Measurements from ENCODE around the gene WSCD2.
"Not testable (repeated sequence)": the region's sequence is repeated elsewhere in the genome, so short reads cannot be mapped to it uniquely, and the experiment has no call there.

WSCD2 gene

GRCh38 chr12:108198043-108198442 lies 69.0 kb downstream of the WSCD2 start:
- no peak for DNase-seq (ENCODE audit: low spot score)

GRCh38 chr12:108199106-108199505 lies 70.0 kb downstream of the WSCD2 start:
- DNase-seq (ENCODE audit: low spot score) = no peak

DNA sequence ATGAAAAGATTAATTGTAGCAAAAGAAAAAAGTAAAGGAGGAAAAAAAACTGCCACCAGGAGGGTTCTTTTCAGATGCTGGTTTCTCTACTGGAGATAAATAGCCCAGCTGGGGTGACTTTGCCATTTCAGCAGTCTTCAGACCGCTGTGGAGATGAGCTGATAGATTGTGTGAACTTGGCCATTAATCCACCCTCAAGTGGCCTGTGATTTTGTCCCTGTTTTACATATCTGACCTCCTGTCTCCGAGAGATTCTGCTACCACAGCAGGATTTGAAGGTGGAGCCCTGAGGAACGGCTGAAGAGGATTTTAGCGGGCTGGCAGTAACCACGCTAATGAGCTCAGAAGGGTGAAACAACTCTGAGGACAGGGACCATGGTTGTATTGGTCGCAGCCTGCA lies 72.7 kb downstream of the WSCD2 start:
- DNase-seq (ENCODE audit: low spot score) = no peak

DNA sequence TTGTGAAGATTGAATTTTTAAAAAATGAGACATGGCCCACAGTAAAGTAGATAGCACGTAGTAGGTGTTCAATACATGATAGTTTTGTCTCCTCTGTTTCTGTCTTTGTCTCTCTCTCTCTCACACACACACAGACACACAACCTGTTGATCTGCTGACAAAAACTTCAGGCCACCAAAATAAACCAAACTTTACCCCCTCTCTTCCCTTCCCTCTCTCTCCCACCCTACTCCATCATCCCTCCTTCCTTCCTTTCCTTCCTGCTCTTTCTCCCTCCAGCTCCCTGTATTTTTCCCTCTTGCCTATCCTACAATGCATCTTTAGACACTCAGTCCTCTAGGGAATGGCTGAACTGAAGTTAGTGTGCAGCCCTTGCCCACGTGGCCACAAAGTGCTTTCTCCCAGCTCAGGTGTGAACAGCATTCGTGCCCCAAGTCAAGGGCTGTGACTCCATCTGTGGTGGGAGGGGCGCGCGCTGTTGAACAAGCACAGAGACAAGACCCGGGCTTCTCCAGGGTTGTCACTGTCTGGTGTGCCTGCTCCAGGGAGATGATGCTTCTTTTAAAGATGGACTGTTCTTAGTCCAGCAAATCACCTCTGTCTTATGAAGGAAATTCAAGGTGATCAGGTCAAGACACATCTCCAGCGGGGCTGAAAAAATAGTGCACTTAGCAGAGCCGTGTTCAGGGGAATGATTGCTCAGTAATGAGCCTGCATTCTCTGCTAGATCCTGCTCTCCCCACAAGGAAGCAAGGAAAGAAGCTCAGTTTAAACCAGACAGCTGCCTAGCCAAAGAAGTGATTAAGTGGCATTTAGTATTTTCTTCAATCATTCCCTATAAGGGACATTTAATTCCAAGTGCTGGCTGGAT lies 75.3 kb downstream of the WSCD2 start:
- DNase-seq (ENCODE audit: low spot score) = no peak

DNA sequence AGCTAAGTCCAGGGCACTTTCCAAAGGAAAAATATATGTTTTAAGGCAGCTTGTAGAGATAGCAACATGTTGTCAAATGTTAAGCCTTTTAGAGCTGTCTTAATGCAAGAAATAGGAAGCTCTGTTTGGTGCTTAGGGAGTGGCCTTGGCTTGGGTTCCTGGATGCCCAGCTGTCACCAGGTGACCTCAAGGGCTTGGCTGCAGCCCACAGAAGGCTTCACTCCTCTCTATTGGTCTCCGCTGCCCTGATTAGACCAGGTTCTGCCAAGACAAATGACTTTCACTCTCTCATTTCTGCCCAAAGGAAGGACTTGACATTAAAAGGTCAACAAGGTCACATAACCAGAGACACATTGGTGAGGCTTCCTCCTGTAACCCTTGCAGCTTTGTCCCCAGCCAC lies 76.8 kb downstream of the WSCD2 start:
- DNase-seq (ENCODE audit: low spot score) = peak; percentile 71

- no peak for DNase-seq (ENCODE audit: low spot score)
Measured at GRCh38 chr12:108207791-108208730, 79.0 kb downstream of the WSCD2 start.

- no peak for DNase-seq (ENCODE audit: low spot score)
Measured at GRCh38 chr12:108210001-108210400, 80.9 kb downstream of the WSCD2 start.

DNA sequence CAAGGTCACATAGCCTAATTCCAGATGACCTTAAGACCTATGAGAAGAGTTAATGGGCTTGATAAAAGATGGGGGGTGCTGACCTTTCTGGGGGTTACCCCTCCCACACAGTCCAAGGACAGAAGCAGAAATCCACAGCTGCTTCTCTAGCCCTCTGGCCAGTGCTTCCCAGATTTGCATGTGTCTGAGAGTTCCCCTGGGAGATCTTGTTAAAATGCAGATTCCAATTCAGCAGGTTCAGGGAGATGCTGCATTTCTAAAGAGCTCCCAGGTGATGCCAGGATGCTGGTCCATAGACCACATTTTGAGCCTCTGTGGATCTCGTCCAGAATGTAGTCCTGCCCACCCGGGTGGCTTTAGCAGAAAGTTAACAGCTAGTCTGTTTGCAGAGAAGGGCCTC lies 82.1 kb downstream of the WSCD2 start:
- no peak for DNase-seq (ENCODE audit: low spot score)

GRCh38 chr12:108213871-108214445 lies 84.9 kb downstream of the WSCD2 start:
- DNase-seq (ENCODE audit: low spot score) = peak; percentile 75

GRCh38 chr12:108214486-108214885 lies 85.4 kb downstream of the WSCD2 start:
- DNase-seq (ENCODE audit: low spot score) = no peak

- DNase-seq (ENCODE audit: low spot score) = no peak
Measured at GRCh38 chr12:108215458-108215857, 86.4 kb downstream of the WSCD2 start.

DNA sequence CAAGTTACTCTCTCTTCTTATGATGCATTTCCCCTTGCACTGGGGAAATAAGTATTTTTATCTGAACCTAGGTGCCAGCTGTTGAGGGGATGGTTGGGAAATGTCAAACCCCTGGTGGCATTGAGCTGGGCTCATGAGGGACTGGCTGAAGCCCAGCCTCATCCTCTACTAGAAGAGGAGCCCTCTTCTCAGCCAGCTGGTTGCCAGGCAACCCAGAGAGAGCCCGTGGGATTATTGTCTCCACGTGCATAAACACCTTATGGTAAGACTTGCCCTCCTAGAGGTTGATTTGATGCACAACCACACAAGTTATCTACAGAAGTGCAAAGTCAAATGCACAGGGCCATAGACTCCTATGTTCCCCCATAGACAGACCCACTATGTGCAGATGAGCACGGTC lies 89.8 kb downstream of the WSCD2 start:
- DNase-seq (ENCODE audit: low spot score) = no peak

- not testable (repeated sequence) for DNase-seq (ENCODE audit: low spot score)
Measured at GRCh38 chr12:108225101-108225500, 96.0 kb downstream of the WSCD2 start.

GRCh38 chr12:108226866-108227265 lies 97.8 kb downstream of the WSCD2 start:
- DNase-seq (ENCODE audit: low spot score) = no peak

DNA sequence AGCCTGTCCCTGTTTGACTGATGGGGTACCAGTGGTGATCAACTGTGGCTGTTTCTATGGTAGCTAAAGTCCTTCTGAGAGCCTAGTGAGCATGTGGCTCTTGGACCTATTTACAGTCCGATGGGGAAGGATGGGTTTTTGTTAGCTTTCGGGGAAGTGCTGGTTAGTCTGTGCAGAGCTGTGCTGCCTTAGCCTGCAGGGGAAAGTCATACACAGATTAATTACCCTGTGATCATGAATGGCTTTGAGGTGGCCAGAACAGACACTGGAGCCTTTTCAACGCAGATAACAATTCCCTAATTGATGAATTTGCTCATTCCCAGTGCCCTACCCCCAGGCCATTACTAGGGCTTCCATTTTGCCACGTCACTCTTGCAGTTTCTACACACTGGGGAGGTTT lies 99.7 kb downstream of the WSCD2 start:
- DNase-seq (ENCODE audit: low spot score) = no peak

GRCh38 chr12:108231109-108231905 lies 102.2 kb downstream of the WSCD2 start:
- DNase-seq (ENCODE audit: low spot score) = no peak

- DNase-seq (ENCODE audit: low spot score) = no peak
Measured at GRCh38 chr12:108231909-108232434, 102.9 kb downstream of the WSCD2 start.

- DNase-seq (ENCODE audit: low spot score) = peak; percentile 91
Measured at GRCh38 chr12:108232565-108232964, 103.5 kb downstream of the WSCD2 start.

DNA sequence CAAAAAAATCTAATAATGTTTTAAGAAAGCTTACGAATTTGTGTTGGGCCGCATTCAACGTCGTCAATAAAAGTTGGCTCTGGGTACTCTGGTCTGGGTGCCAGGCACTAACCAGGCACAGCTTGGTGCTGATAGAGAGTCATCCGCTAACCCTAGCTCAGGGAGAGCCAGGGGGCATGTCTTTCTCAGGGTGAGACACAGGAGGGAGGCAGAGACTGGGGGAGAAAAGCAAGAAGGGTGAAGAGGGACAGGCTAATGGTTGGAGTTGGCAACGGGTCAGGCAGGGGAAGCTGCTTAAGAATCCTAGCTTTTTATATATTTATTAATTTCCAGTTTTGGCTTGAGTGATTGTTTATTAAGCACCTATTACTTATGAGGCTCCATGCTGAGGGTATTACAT lies 105.1 kb downstream of the WSCD2 start:
- DNase-seq (ENCODE audit: low spot score) = no peak

DNA sequence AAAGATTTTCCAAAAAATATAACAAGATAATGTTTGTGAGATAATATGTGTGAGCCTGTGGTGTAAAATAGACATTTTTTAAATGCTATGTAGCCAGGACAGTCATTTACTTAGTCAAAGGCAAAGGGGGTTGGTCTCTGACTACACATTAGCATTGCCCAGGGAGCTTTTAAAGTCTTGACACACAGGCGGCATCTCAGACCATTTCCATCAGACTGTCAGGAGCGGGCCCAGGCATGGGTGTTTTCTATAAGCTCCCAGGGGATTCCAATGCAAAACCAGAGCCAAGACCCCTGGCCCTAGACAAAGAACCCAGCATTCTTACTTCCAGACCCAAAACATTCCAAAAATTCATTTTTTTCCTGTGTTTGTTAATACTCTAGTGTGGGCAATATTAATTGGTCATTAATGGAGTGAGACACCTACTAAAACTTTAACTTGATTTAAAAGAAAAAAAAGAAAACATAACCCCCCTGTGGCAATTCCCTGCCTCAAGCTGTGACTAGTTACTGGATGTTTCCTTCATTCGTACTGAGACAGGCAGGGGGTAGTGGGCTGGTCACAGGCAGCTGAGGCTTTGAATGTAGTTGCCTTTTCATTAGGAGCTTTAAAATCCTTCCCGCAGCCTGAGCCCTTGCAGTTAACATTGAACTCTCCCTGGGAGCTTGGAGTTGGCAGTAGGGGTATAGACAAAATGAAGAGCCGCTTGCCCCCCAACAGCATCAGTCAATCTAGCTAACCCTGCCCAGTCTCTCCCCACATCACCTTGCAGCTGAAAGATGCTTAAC lies 106.3 kb downstream of the WSCD2 start:
- DNase-seq (ENCODE audit: low spot score) = no peak

GRCh38 chr12:108235985-108236263 lies 106.8 kb downstream of the WSCD2 start:
- DNase-seq (ENCODE audit: low spot score) = no peak

Measured in cerebellar cortex (tissue), 1 donor.